ENCODE measurements around the gene TMEM123. TPM values are rescaled to one million over a fixed set of nuclear protein-coding genes. Genes with fewer than 3 reads are reported as not detected.

TMEM123 gene
- total and polyA plus RNA-seq, 2 of the 4 experiments (the other 2 are of a cell fraction) = 96.9 to 127 TPM

GRCh38 chr11:102497061-102497460, 44.5 kb upstream of the TMEM123 start:
- dilution Hi-C loops (cut with HindIII; ENCODE audit: low sequenced_read_pairs, unreplicated experiment) = no loop called here

More at GRCh38 chr11:102497061-102497460, 44.5 kb upstream of the TMEM123 start:
- no peaks in the 10 kb centered on the region for H4K20me1 ChIP-seq (ENCODE audit: insufficient read depth, low read length)
- peak; percentile 50; the same call in 1 of the 2 replicates for ATAC-seq (ENCODE audit: low read depth)
- in situ Hi-C loops (cut with MboI; ENCODE audit: low sequenced_read_pairs) = loop anchor here (5.0 to 25.0 kb wide), 3 partner anchors 105 to 1060 kb away; no protein-coding TSS in a partner anchor
- H3K56ac ChIP-seq (ENCODE audit: extremely low read depth, insufficient read depth, low read length) = no peak overlapping the region
- no peak overlapping the region for H4K91ac ChIP-seq (ENCODE audit: insufficient read depth, low read depth, low read length)
- TF ChIP-seq FOS (IDR thresholded peaks at IDR 0.05; ENCODE audit: low read depth, low read length) (no peak), CHD1 (IDR thresholded peaks at IDR 0.05; ENCODE audit: low read depth, low read length) (no peak), RAD21 (IDR thresholded peaks at IDR 0.05; ENCODE audit: low read length) (no peak), CEBPB (IDR thresholded peaks at IDR 0.05; ENCODE audit: low read depth, low read length) (no peak), POLR2A (IDR thresholded peaks at IDR 0.05; ENCODE audit: low read depth, low read length) (no peak), NFE2L2 (IDR thresholded peaks at IDR 0.05; ENCODE audit: low read depth, low read length) (no peak), ELK1 (IDR thresholded peaks at IDR 0.05; ENCODE audit: borderline replicate concordance, low read depth, low read length) (no peak), USF2 (IDR thresholded peaks at IDR 0.05; ENCODE audit: low read depth, low read length) (no peak)
- no peaks in the 10 kb centered on the region for H3K9me1 ChIP-seq (ENCODE audit: insufficient read depth, low read length)
- no peak overlapping the region for H2AK5ac ChIP-seq (ENCODE audit: low read depth, low read length)
- ChIA-PET CTCF (interaction anchor here (1.2 kb wide), 1 partner anchor 169 kb away, joined by 3 read pairs; no protein-coding TSS in a partner anchor), POLR2A (ENCODE audit: unreplicated experiment) (no interaction called here)
- H3K4me2 ChIP-seq (ENCODE audit: low read depth, low read length) = no peak overlapping the region
- no peaks in the 10 kb centered on the region for H3K36me3 ChIP-seq (ENCODE audit: control insufficient read depth, insufficient read depth, low read length)
- no peaks in the 10 kb centered on the region for H3K79me1 ChIP-seq (ENCODE audit: low read depth in 1 of 2, low read length in 2 of 2)
- no peak overlapping the region for H3K27ac ChIP-seq (ENCODE audit: insufficient read depth, low read length)
- WGBS, 2 experiments (ENCODE audit: extremely low coverage in 2 of 2, insufficient read length in 1 of 2) = no CpG with 5 or more reads among the region's 4 CpGs
- no peak overlapping the region for H3K9ac ChIP-seq (ENCODE audit: low read depth, low read length)
- no peak overlapping the region for H4K5ac ChIP-seq (ENCODE audit: low read depth, low read length)
- no peaks in the 10 kb centered on the region for H3K27me3 ChIP-seq (ENCODE audit: control insufficient read depth, insufficient read depth, low read length)
- no peak overlapping the region for H3K4ac ChIP-seq (ENCODE audit: low read depth, low read length)
- DNase-seq = peak; percentile 77
- no peak overlapping the region for H2BK5ac ChIP-seq (ENCODE audit: low read depth, low read length, poor library complexity, severe bottlenecking)
- H3K18ac ChIP-seq (ENCODE audit: low read depth, low read length) = no peak overlapping the region
- H3K4me1 ChIP-seq (ENCODE audit: control insufficient read depth, insufficient read depth, low read length) = peaks cover 3% of the 10 kb centered on the region; the same call in 1 of the 2 replicates
- no peak overlapping the region for H3K23ac ChIP-seq (ENCODE audit: low read depth, low read length)
- H2BK15ac ChIP-seq (ENCODE audit: low read depth, low read length) = no peak overlapping the region
- H2BK120ac ChIP-seq (ENCODE audit: low read depth, low read length) = no peak overlapping the region
- H3K9me3 ChIP-seq (ENCODE audit: control insufficient read depth, insufficient read depth, low read length) = no peaks in the 10 kb centered on the region
- H3K14ac ChIP-seq (replicated peaks; ENCODE audit: low read depth, low read length) = no peak overlapping the region
- BruUV-seq (replicated peaks) = no TSS peak
- no peak overlapping the region for H3K4me3 ChIP-seq (ENCODE audit: insufficient read depth, low read depth, low read length)
- no peak overlapping the region for H4K8ac ChIP-seq (ENCODE audit: low read depth in 2 of 2, low read length in 2 of 2)
- H2BK20ac ChIP-seq (ENCODE audit: low read depth, low read length) = no peak overlapping the region
- H2AK9ac ChIP-seq (replicated peaks; ENCODE audit: low read depth, low read length, poor library complexity) = no peak overlapping the region
- intact Hi-C loops (cut with micrococcal nuclease) = no loop called here
- no peak overlapping the region for H2AFZ ChIP-seq (replicated peaks; ENCODE audit: low read length, poor library complexity)
